ENCODE data around the gene ESR2. TPM values are rescaled to one million over a fixed set of nuclear protein-coding genes. Genes with fewer than 3 reads are reported as not detected.

The ESR2 gene
- total and polyA plus RNA-seq, 4 donors: 0.01 to 0.28 (median 0.09) TPM

GRCh38 chr14:64203366-64204006 is 90.7 kb downstream of the ESR2 start (continued):
- TF ChIP-seq, protein P1, sequence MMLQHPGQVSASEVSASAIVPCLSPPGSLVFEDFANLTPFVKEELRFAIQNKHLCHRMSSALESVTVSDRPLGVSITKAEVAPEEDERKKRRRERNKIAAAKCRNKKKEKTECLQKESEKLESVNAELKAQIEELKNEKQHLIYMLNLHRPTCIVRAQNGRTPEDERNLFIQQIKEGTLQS (IDR thresholded peaks at IDR 0.05): no peak
- TF ChIP-seq FOXA2 (IDR thresholded peaks at IDR 0.05) (no peak), TAF1 (conservative IDR thresholded peaks at IDR 0.05) (no peak), MAX (IDR thresholded peaks at IDR 0.05) (no peak), NR2F2 (IDR thresholded peaks at IDR 0.05) (no peak), YY1 (IDR thresholded peaks at IDR 0.05) (no peak), HNF4A (conservative IDR thresholded peaks at IDR 0.05) (no peak), SP1 (IDR thresholded peaks at IDR 0.05) (no peak), FOXA1 (IDR thresholded peaks at IDR 0.05) (no peak)

DNA sequence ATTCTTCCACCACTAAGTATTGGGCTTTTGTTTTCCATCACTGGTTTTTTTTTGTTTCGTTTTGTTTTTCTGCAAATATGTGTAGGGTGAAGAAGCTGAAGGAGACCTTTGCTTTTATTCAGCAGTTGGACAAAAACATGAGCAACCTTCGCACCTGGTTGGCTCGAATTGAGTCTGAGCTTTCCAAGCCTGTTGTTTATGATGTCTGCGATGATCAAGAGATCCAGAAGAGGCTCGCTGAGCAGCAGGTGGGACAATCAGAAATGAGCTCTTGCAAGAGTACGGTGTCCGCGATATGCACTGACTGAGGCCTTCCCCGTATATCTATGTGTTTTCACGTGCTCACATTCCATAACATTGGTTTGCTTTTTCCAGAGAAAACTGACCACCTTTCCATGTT is 91.5 kb downstream of the ESR2 start:
- no peaks in the 10 kb centered on the region for H3K9me3 ChIP-seq (ENCODE audit: control insufficient read depth in 4 of 4, low read length in 3 of 4)
- H3K27me3 ChIP-seq (ENCODE audit: control insufficient read depth in 4 of 4, insufficient read depth in 4 of 4, low read length in 3 of 4): no peaks in the 10 kb centered on the region
- peaks cover 3 to 21% (median 17%) of the 10 kb centered on the region in 4 donors for H3K36me3 ChIP-seq (ENCODE audit: control insufficient read depth in 4 of 4, insufficient read depth in 3 of 4, low read depth in 1 of 4, low read length in 3 of 4)
- no peak overlapping the region for H3K27ac ChIP-seq (ENCODE audit: low read depth in 1 of 2, low read length in 2 of 2)
- no peak overlapping the region for H3K9ac ChIP-seq (ENCODE audit: low read depth in 1 of 2, low read length in 2 of 2)
- DNase-seq (ENCODE audit: low spot score): no peak
- WGBS: 83% methylated on average over 10 of the region's 10 CpGs
- TF ChIP-seq MAX (IDR thresholded peaks at IDR 0.05) (no peak), SP1 (IDR thresholded peaks at IDR 0.05) (no peak), GABPA (IDR thresholded peaks at IDR 0.05 in 1 of 2, conservative IDR thresholded peaks at IDR 0.05 in 1 of 2) (no peak), RXRA (IDR thresholded peaks at IDR 0.05) (no peak), HNF4G (IDR thresholded peaks at IDR 0.05) (no peak), EGR1 (IDR thresholded peaks at IDR 0.05; ENCODE audit: low read depth in 2 of 2) (no peak), REST (IDR thresholded peaks at IDR 0.05) (no peak), FOXA1 (IDR thresholded peaks at IDR 0.05) (no peak), HNF4A (conservative IDR thresholded peaks at IDR 0.05) (no peak), TAF1 (conservative IDR thresholded peaks at IDR 0.05) (no peak), FOXA2 (IDR thresholded peaks at IDR 0.05) (no peak)
- TF ChIP-seq, protein P2, sequence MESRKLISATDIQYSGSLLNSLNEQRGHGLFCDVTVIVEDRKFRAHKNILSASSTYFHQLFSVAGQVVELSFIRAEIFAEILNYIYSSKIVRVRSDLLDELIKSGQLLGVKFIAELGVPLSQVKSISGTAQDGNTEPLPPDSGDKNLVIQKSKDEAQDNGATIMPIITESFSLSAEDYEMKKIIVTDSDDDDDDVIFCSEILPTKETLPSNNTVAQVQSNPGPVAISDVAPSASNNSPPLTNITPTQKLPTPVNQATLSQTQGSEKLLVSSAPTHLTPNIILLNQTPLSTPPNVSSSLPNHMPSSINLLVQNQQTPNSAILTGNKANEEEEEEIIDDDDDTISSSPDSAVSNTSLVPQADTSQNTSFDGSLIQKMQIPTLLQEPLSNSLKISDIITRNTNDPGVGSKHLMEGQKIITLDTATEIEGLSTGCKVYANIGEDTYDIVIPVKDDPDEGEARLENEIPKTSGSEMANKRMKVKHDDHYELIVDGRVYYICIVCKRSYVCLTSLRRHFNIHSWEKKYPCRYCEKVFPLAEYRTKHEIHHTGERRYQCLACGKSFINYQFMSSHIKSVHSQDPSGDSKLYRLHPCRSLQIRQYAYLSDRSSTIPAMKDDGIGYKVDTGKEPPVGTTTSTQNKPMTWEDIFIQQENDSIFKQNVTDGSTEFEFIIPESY (IDR thresholded peaks at IDR 0.05): no peak
- TF ChIP-seq, protein P1 (IDR thresholded peaks at IDR 0.05): no peak
- H3K4me1 ChIP-seq (ENCODE audit: control insufficient read depth in 4 of 4, insufficient read depth in 4 of 4, low read length in 3 of 4): no peaks in the 10 kb centered on the region
- no peak overlapping the region for H3K4me3 ChIP-seq (ENCODE audit: low read depth in 1 of 3, low read length in 3 of 3)

Data from liver (tissue), 9 donors.